Hematopoietic multipotent progenitor cell treated with erythropoietin and hydrocortisone succinate and interleukin-3 and kit ligand, for 4 days (in vitro differentiated cells): ENCODE results near the gene CIROP.

Source experiments
- DNase-seq: peaks from one replicate; pipeline ENCODE4 v3.0.0-alpha.2; 2015

Gene CIROP

GRCh38 chr14:23093104-23093503 is 11.7 kb downstream of the CIROP start:
- DNase-seq: no peak

- DNase-seq: no peak
These were observed 13.2 kb downstream of the CIROP start for GRCh38 chr14:23091294-23092225.

GRCh38 chr14:23090254-23090636 is 14.5 kb downstream of the CIROP start:
- no peak for DNase-seq

- DNase-seq: no peak
These were observed 15.1 kb downstream of the CIROP start for GRCh38 chr14:23089498-23090253.

GRCh38 chr14:23086565-23086964 is 18.2 kb downstream of the CIROP start:
- DNase-seq: no peak

GRCh38 chr14:23085458-23085857 is 19.3 kb downstream of the CIROP start:
- DNase-seq: no peak

GRCh38 chr14:23080474-23080873 is 24.3 kb downstream of the CIROP start:
- no peak for DNase-seq

- DNase-seq: no peak
These were observed 25.1 kb downstream of the CIROP start for GRCh38 chr14:23079716-23080115.

GRCh38 chr14:23078692-23079116 is 26.1 kb downstream of the CIROP start:
- peak; percentile 50 for DNase-seq

- DNase-seq: no peak
These were observed 26.8 kb downstream of the CIROP start for GRCh38 chr14:23077962-23078361.

- DNase-seq: peak; percentile 68
These were observed 27.9 kb downstream of the CIROP start for GRCh38 chr14:23076785-23077408.

GRCh38 chr14:23074906-23075305 is 29.9 kb downstream of the CIROP start:
- no peak for DNase-seq

- no peak for DNase-seq
These were observed 32.8 kb downstream of the CIROP start for GRCh38 chr14:23071921-23072539.

- DNase-seq: peak; percentile 96
These were observed 33.4 kb downstream of the CIROP start for GRCh38 chr14:23071244-23071920.

- DNase-seq: peak; percentile 29
These were observed 34.3 kb downstream of the CIROP start for GRCh38 chr14:23070262-23071129.

- no peak for DNase-seq
These were observed 35.4 kb downstream of the CIROP start for GRCh38 chr14:23069413-23069806.

GRCh38 chr14:23068789-23069412 is 35.9 kb downstream of the CIROP start:
- DNase-seq: peak; percentile 93

- no peak for DNase-seq
These were observed 36.7 kb downstream of the CIROP start for GRCh38 chr14:23067847-23068788.

GRCh38 chr14:23066855-23067744 is 37.7 kb downstream of the CIROP start:
- DNase-seq: no peak
